Measurements from ENCODE around the gene TRAPPC3.

The TRAPPC3 gene

DNA sequence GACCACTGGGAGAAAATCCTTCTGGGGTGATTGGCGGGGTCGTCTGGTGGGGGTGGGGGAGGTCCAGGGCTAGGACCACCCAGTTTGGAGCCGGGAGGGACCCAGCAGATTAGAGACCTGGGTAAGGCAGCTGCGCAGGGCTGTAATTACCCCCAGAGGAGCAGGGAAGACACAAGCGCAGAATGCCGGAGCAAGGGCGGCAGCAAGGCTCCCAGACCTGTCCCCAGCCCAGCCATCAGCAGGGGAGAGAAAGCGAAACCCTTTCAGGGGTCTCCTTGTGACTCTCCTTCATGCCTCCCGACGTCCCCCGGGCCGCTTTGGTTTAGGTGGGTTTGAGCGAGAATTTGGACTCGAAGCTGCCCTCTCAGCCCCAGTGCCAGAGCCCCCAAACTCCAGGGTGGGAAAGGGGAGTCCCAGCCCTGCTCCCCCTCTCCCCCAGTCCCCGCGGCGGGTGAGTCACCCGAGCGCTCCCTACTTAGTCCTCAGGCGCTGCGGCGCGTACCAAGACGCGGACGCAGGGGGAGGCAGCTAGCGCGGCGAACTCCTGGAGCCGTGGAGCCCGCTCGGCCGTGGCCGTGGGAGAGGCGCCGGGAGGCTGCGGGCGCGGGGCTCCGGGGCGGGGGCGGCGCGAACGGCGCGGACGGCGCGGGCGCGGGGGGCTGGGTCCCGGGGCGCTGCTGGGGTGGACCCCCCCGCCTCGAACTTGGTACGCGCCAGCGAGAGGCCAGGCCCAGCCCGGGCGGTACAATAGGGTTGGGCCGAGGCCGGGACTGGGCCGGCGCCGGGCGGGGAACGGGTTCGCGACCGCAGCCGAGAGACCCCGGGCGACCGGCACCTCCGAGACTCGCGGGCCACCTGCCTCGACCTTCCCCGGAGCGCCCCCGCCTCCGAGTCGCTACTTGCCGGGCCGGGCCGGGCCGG lies 6.4 kb upstream of the TRAPPC3 start, which contains the start of gene MAP7D1:
Gene MAP7D1, plus strand, starts transcription at position 753 of the 921 bp plus-strand sequence. CDS start 258 bp downstream, outside the sequence.
- no peak for TF ChIP-seq GABPA (IDR thresholded peaks at IDR 0.05; ENCODE audit: low read depth)
- TF ChIP-seq, protein P1, sequence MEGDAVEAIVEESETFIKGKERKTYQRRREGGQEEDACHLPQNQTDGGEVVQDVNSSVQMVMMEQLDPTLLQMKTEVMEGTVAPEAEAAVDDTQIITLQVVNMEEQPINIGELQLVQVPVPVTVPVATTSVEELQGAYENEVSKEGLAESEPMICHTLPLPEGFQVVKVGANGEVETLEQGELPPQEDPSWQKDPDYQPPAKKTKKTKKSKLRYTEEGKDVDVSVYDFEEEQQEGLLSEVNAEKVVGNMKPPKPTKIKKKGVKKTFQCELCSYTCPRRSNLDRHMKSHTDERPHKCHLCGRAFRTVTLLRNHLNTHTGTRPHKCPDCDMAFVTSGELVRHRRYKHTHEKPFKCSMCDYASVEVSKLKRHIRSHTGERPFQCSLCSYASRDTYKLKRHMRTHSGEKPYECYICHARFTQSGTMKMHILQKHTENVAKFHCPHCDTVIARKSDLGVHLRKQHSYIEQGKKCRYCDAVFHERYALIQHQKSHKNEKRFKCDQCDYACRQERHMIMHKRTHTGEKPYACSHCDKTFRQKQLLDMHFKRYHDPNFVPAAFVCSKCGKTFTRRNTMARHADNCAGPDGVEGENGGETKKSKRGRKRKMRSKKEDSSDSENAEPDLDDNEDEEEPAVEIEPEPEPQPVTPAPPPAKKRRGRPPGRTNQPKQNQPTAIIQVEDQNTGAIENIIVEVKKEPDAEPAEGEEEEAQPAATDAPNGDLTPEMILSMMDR (IDR thresholded peaks at IDR 0.05; ENCODE audit: insufficient read depth, low read length): no peak
- TF ChIP-seq POLR2AphosphoS5 (IDR thresholded peaks at IDR 0.05; ENCODE audit: low read depth): peak; percentile 82; the same call in 1 of the 2 replicates
- TF ChIP-seq, protein P2, sequence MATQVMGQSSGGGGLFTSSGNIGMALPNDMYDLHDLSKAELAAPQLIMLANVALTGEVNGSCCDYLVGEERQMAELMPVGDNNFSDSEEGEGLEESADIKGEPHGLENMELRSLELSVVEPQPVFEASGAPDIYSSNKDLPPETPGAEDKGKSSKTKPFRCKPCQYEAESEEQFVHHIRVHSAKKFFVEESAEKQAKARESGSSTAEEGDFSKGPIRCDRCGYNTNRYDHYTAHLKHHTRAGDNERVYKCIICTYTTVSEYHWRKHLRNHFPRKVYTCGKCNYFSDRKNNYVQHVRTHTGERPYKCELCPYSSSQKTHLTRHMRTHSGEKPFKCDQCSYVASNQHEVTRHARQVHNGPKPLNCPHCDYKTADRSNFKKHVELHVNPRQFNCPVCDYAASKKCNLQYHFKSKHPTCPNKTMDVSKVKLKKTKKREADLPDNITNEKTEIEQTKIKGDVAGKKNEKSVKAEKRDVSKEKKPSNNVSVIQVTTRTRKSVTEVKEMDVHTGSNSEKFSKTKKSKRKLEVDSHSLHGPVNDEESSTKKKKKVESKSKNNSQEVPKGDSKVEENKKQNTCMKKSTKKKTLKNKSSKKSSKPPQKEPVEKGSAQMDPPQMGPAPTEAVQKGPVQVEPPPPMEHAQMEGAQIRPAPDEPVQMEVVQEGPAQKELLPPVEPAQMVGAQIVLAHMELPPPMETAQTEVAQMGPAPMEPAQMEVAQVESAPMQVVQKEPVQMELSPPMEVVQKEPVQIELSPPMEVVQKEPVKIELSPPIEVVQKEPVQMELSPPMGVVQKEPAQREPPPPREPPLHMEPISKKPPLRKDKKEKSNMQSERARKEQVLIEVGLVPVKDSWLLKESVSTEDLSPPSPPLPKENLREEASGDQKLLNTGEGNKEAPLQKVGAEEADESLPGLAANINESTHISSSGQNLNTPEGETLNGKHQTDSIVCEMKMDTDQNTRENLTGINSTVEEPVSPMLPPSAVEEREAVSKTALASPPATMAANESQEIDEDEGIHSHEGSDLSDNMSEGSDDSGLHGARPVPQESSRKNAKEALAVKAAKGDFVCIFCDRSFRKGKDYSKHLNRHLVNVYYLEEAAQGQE (IDR thresholded peaks at IDR 0.05; ENCODE audit: insufficient replicate concordance, low read depth): peak; percentile 30
- no peak for TF ChIP-seq SPI1 (IDR thresholded peaks at IDR 0.05; ENCODE audit: borderline replicate concordance, low read depth)
- peak; percentile 70 to 80 for DNase-seq (ENCODE audit: low read depth in 1 of 2, low spot score in 1 of 2)
- H3K4me3 ChIP-seq (replicated peaks; ENCODE audit: insufficient read depth, low read length): peak within 1 kb of the TSS; percentile 88
- peak within 1 kb of the TSS; percentile 86 for H3K27ac ChIP-seq (replicated peaks)
- no peaks in the 10 kb centered on the region for H3K27me3 ChIP-seq (ENCODE audit: insufficient read depth, poor library complexity, severe bottlenecking)

DNA sequence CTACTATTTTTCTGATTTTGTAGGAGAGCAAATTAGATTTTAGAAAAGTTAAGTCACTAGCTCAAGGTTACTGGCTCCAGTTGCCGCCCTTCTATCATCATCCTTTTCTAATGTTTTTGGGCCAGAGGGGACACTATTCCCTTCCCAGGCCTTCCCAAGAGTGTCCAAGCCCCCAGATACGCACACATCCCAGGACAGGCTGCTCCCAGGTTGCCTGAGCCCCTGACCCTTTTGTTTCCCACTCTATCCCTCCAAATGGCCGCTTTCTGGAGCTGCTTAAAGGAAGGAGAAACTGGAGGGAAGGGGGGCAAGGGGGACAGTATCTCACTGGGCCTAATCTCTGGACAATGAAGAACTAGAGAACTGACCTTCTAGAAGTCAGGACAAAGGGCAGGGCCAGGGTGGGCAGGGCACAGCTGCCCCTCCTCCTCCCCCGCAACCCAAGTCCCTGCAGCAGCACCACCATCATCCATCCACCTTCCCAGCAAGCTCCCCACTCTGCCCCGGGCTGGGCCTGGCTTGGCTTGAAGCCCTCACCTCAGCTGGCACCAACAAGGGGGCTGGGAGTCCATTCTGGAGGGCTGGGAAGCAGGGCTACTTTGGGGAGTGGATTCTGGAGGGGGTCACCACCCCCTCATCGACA lies 5.6 kb upstream of the TRAPPC3 start:
- H3K27ac ChIP-seq (replicated peaks): peak overlapping the region; percentile 86
- TF ChIP-seq, protein P2 (IDR thresholded peaks at IDR 0.05; ENCODE audit: insufficient replicate concordance, low read depth): no peak
- TF ChIP-seq, protein P1 (IDR thresholded peaks at IDR 0.05; ENCODE audit: insufficient read depth, low read length): no peak
- TF ChIP-seq POLR2AphosphoS5 (IDR thresholded peaks at IDR 0.05; ENCODE audit: low read depth) (no peak), SPI1 (IDR thresholded peaks at IDR 0.05; ENCODE audit: borderline replicate concordance, low read depth) (no peak), GABPA (IDR thresholded peaks at IDR 0.05; ENCODE audit: low read depth) (no peak)

DNA sequence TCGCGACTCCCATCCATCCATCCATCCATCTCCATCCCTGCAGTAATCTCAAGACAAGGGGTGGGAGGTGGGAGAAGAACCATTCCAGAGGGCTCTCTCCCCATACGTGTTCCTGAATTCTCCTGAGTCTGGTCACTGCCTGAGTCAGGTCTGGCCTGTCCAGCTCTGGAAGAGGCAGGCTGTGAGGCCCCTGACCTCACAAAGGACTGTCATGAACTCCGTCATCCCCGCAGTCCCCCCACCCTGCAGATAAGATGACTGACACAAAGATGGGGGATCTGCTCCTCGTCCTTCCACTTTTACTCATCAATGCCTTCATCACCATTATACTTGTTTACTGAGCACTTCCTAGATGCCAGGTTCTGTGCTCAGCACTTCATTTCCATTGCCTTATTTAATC lies 5.0 kb upstream of the TRAPPC3 start:
- Histone ChIP-seq H3K27ac (replicated peaks) (no peak overlapping the region), H3K4me3 (replicated peaks; ENCODE audit: insufficient read depth, low read length) (no peak overlapping the region)

More for the DNA sequence above, 5.6 kb upstream of the TRAPPC3 start:
- DNase-seq (ENCODE audit: low read depth in 1 of 2, low spot score in 1 of 2): no peak
- Histone ChIP-seq H3K4me3 (replicated peaks; ENCODE audit: insufficient read depth, low read length) (peak overlapping the region; percentile 88), H3K27me3 (ENCODE audit: insufficient read depth, poor library complexity, severe bottlenecking) (no peaks in the 10 kb centered on the region)

More for the DNA sequence above, 5.0 kb upstream of the TRAPPC3 start:
- no peaks in the 10 kb centered on the region for H3K27me3 ChIP-seq (ENCODE audit: insufficient read depth, poor library complexity, severe bottlenecking)
- DNase-seq (ENCODE audit: low read depth in 1 of 2, low spot score in 1 of 2): no peak
- TF ChIP-seq SPI1 (IDR thresholded peaks at IDR 0.05; ENCODE audit: borderline replicate concordance, low read depth) (no peak), POLR2AphosphoS5 (IDR thresholded peaks at IDR 0.05; ENCODE audit: low read depth) (no peak), GABPA (IDR thresholded peaks at IDR 0.05; ENCODE audit: low read depth) (no peak)
- TF ChIP-seq, protein P1 (IDR thresholded peaks at IDR 0.05; ENCODE audit: insufficient read depth, low read length): no peak

Data from HL-60 (cell line).